IPS-18a (cell line): ENCODE results near the gene AIFM3.

ENCODE experiments used
- H3K27ac ChIP-seq: one replicate; pipeline ENCODE4 v1.5.1; 2013; ENCODE audit warnings: low read length
- H3K27me3 ChIP-seq: one replicate; pipeline ENCODE4 v1.6.1; 2013; ENCODE audit warnings: mild to moderate bottlenecking, low read length; ENCODE audit not compliant: control insufficient read depth, insufficient read depth
- H3K36me3 ChIP-seq: one replicate; pipeline ENCODE4 v1.6.1; 2013; ENCODE audit warnings: low read depth, low read length; ENCODE audit not compliant: control insufficient read depth
- H3K4me1 ChIP-seq: one replicate; pipeline ENCODE4 v1.6.1; 2013; ENCODE audit warnings: low read depth, low read length; ENCODE audit not compliant: control insufficient read depth
- H3K4me3 ChIP-seq: one replicate; pipeline ENCODE4 v1.5.1; 2013; ENCODE audit warnings: low read length
- H3K9ac ChIP-seq: one replicate; pipeline ENCODE4 v1.6.1; 2013; ENCODE audit warnings: mild to moderate bottlenecking, low read length, moderate library complexity
- H3K9me3 ChIP-seq: one replicate; pipeline ENCODE4 v1.6.1; 2013; ENCODE audit warnings: low read depth, low read length; ENCODE audit not compliant: control insufficient read depth

The AIFM3 gene

DNA sequence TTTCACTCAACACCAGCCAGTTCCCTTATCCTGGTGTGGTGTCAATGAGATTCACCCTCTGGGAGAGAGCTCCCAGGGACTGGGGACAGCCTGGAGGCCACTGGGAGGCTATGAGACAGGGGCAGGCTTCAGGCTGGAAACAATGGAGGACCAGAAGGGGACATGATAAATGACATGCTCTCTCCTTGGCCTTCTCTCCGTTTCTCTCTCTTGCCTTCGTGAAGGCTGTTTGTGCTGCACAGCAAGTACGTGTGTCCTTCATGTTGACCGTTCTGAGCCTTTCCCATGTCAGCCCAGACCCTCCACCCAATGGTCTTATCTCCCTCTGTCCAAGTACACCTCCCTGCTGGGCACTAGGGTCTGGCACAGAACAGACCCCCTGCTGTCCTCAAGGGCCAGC is 13.5 kb downstream of the AIFM3 start:
- Histone ChIP-seq H3K36me3 (peaks cover under 1% of the 10 kb centered on the region), H3K9ac (no peak overlapping the region), H3K4me1 (peaks cover 10% of the 10 kb centered on the region), H3K27ac (no peak overlapping the region), H3K27me3 (peaks cover 13% of the 10 kb centered on the region), H3K9me3 (peaks cover 7% of the 10 kb centered on the region), H3K4me3 (no peak overlapping the region)

DNA sequence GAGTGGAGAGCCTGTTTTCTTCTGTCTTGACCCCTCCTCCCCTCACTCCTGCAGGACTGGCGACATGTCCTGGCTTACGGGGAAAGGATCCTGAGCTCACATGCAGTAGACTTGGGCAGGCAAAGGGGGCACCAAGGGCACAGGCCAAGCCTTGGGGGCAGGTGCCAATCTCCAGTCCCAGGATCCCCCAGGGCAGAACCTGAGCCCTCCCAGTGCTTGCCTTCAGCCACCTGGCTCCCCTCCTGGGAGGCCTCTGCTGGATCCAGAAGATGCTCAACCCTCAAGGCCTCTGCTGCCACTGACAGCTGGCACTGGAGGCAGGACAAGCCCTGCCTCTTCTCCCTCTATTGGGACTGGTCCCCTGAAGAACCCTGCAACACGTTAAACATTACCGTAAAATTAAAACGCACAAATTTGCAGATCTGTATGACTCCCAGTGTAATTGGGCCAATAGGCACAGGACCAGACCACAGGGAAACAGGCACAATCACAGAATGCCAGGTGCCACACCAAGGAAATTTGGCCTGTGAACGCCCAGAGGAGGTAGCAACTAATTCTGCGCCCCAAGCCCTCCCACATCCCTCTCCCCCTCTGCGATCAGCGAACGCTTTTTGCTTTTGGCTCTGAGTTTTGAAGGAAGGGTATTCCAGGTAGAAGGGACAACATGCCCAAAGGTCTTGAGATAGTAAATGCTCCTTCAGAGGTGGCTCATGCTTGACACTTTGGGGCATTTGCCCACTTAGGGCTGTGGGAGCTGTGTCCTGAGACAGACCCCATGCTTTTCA is 14.1 kb downstream of the AIFM3 start:
- Histone ChIP-seq H3K27ac (peak overlapping the region; percentile 30), H3K9ac (peak overlapping the region; percentile 75), H3K27me3 (peaks cover 13% of the 10 kb centered on the region), H3K4me1 (peaks cover 10% of the 10 kb centered on the region), H3K36me3 (peaks cover 5% of the 10 kb centered on the region), H3K9me3 (peaks cover 7% of the 10 kb centered on the region), H3K4me3 (peak overlapping the region; percentile 79)

DNA sequence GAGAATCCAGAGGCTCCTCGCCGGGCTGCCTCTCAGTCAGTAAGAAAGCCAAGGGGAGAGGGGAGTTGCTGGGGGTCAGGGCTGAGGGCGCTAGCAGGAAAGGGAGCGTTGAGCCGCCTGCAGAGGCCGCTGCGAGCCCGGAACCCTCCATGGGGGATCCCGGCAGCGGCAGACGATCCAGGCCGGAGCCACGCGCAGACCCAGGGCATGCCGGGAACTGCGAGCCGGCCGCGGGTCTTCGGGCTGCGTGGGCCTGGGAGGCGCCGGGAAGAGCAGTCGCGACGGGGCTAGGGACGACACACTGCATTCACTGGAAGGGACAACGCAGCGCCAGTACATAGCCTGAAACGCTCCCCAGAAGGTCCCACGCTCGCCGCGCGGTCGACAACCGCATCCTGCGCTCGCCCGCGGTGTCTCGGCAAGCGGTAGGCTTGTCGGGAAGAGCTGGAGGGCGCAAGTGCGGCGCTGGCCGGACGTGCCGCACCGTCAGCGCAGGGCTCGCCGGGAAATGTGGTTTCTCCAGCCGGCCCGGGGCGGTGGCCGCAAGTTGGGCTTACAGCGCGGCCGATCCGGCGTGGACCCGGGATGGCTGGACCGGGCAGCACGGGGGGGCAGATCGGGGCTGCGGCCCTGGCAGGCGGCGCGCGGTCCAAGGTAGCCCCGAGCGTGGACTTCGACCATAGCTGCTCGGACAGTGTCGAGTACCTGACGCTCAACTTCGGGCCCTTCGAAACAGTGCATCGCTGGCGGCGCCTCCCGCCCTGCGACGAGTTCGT is 14.9 kb downstream of the AIFM3 start, which contains the start of gene LZTR1:
Gene LZTR1, plus strand, starts transcription at position 511 of the 776 bp plus-strand sequence. Its CDS starts 75 bp downstream, at position 586.
- Histone ChIP-seq H3K9ac (peak within 1 kb of the TSS; percentile 75), H3K27me3 (peaks cover 13% of the 10 kb centered on the region), H3K36me3 (peaks cover 5% of the 10 kb centered on the region), H3K4me1 (peaks cover 10% of the 10 kb centered on the region), H3K27ac (peak within 1 kb of the TSS; percentile 54), H3K4me3 (peak within 1 kb of the TSS; percentile 79), H3K9me3 (peaks cover 7% of the 10 kb centered on the region)

DNA sequence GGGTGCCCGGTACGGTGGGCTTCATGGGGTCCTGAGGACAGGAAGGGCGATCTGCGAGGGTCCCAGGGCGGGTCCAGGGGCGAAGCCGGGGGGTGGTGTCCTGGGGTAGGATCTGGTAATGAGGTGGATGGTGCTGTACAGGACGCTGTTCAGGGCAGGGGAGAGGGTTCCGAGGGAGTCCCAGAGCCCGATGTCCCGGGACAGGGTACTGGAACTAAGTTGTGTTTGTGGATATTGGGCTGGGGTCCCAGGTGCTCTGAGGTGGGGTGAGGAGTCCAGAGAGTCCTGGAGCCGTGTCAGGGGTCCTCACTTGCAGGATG is 15.5 kb downstream of the AIFM3 start:
- peak overlapping the region; percentile 75 for H3K9ac ChIP-seq
- H3K9me3 ChIP-seq, result peaks cover 7% of the 10 kb centered on the region
- H3K27me3 ChIP-seq, result peaks cover 13% of the 10 kb centered on the region
- peak overlapping the region; percentile 79 for H3K4me3 ChIP-seq
- H3K27ac ChIP-seq, result no peak overlapping the region
- peaks cover 5% of the 10 kb centered on the region for H3K36me3 ChIP-seq
- H3K4me1 ChIP-seq, result peaks cover 10% of the 10 kb centered on the region

GRCh38 chr22:20983081-20983771 is 16.2 kb downstream of the AIFM3 start:
- Histone ChIP-seq H3K27me3 (peaks cover 12% of the 10 kb centered on the region), H3K27ac (no peak overlapping the region), H3K9me3 (peaks cover 6% of the 10 kb centered on the region), H3K36me3 (peaks cover 5% of the 10 kb centered on the region), H3K4me1 (peaks cover 10% of the 10 kb centered on the region), H3K9ac (no peak overlapping the region), H3K4me3 (peak overlapping the region; percentile 79)

- no peaks in the 10 kb centered on the region for H3K9me3 ChIP-seq
- H3K9ac ChIP-seq, result no peak overlapping the region
- no peaks in the 10 kb centered on the region for H3K27me3 ChIP-seq
- no peak overlapping the region for H3K27ac ChIP-seq
- H3K4me3 ChIP-seq, result no peak overlapping the region
- peaks cover 10% of the 10 kb centered on the region for H3K4me1 ChIP-seq
- peaks cover 5% of the 10 kb centered on the region for H3K36me3 ChIP-seq
Observed at GRCh38 chr22:20985720-20986119, 18.7 kb downstream of the AIFM3 start.

DNA sequence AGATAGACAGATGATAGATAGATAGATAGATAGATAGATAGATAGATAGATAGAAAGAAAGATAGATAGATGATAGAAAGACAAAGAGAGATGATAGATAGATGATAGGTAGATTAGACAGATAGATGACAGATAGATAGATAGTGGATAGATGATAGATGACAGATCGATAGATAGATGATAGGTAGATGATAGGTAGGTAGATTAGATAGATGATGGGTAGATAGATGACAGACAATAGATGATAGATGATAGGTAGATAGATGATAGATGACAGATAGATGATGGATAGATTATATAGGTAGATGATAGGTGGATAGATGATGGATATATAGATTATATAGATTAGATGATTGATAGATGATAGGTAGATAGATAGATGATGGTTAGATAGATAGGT is 19.3 kb downstream of the AIFM3 start:
- H3K9ac ChIP-seq, result no peak overlapping the region
- H3K9me3 ChIP-seq, result no peaks in the 10 kb centered on the region
- H3K36me3 ChIP-seq, result peaks cover 5% of the 10 kb centered on the region
- no peak overlapping the region for H3K27ac ChIP-seq
- no peak overlapping the region for H3K4me3 ChIP-seq
- no peaks in the 10 kb centered on the region for H3K27me3 ChIP-seq
- H3K4me1 ChIP-seq, result peaks cover 7% of the 10 kb centered on the region

DNA sequence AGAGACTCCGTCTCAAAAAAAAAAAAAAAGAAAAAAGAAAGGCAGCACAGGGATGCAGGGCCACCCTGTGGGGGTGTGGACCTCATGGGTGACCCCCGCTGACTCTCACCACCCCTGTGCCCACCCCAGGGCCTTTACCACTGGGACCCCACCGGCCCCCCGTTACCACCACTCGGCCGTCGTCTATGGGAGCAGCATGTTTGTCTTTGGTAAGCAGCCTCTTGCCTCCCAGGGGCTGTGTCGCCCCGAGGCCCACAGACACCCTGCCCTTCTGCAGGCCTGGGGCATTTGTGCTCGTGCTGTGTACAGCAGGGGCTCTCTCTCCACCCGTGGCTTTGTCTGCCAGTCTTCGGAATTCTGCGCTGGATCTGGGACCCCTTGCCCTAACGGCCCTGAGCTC is 20.3 kb downstream of the AIFM3 start:
- H3K9ac ChIP-seq, result no peak overlapping the region
- peaks cover 5% of the 10 kb centered on the region for H3K36me3 ChIP-seq
- no peaks in the 10 kb centered on the region for H3K27me3 ChIP-seq
- no peak overlapping the region for H3K27ac ChIP-seq
- H3K4me3 ChIP-seq, result no peak overlapping the region
- H3K4me1 ChIP-seq, result peaks cover 4% of the 10 kb centered on the region
- H3K9me3 ChIP-seq, result no peaks in the 10 kb centered on the region

DNA sequence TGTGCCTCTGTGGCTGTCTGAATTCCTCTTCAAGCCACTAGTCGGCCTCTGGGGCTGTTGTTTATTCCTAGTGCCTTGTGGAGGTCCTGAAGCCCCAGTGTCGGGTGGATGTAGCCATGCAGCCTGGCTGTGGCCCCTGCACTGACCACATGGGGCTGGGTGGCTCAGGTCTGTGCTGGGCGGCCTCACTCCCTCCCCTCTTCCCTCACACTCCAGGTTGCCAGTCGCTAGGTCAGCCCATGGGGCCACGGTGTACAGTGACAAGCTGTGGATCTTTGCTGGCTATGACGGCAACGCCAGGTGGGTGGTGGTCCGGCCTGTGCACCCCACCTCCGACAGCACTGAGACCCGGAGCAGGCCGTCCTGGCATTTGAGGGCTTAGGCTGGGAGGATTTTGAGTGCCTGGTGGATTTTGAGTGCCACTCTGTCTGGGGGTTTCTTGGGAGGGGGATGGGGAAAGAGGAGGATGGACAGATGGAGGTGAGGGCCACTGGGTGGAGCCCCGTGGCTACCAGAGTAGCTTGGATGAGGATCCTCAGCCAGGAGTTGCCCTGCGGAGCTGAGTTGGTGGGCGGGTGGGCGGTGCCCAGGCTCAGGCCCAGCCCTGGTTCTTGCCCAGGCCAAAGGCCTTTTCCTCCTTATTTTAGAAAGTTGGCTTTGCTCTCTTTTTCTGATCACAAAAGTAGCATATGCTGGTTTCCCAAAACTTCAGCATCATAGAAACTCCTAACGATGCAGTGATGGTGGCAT is 21.7 kb downstream of the AIFM3 start:
- H3K27me3 ChIP-seq, result no peaks in the 10 kb centered on the region
- H3K9ac ChIP-seq, result no peak overlapping the region
- no peaks in the 10 kb centered on the region for H3K4me1 ChIP-seq
- no peak overlapping the region for H3K4me3 ChIP-seq
- H3K27ac ChIP-seq, result no peak overlapping the region
- H3K36me3 ChIP-seq, result peaks cover 8% of the 10 kb centered on the region
- no peaks in the 10 kb centered on the region for H3K9me3 ChIP-seq

DNA sequence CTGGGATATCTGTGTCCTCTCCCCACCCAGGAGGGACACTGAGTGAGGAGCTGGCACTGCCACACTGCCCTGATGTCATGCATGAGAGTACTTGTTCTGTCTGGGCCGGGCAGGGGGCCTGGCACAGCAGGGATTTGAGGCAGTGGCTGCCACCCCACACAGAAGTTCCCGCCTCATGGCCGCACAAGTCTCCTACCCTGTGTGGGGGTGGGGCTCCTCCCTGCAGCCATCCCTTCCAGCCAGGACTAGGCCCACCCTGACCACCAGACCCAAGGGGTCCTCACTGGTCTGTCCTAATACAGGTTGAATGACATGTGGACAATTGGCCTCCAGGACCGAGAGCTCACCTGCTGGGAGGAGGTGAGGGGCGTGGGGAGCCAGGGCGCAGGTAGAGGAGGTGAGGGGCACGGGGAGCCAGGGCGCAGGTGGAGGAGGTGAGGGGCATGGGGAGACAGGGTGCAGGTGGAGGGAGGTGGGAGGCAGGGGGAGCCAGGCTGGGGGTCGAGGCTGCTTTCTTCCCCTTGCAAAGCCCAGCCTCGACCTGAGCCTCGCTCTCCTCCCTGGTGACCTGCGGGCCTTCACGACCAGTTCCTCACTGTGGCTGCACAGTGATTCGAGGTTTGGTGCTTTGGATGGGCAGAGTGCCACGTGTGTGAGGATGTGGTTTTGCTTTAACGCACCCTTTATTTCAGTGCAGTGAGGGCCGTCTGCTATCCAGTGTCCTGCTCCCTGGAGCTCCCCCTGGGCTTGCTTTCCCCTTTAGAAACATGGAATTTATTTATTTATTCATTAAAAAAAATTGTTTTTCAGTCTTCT is 22.5 kb downstream of the AIFM3 start:
- no peaks in the 10 kb centered on the region for H3K27me3 ChIP-seq
- H3K4me1 ChIP-seq, result no peaks in the 10 kb centered on the region
- no peak overlapping the region for H3K27ac ChIP-seq
- H3K4me3 ChIP-seq, result no peak overlapping the region
- H3K9ac ChIP-seq, result no peak overlapping the region
- peaks cover 8% of the 10 kb centered on the region for H3K36me3 ChIP-seq
- H3K9me3 ChIP-seq, result no peaks in the 10 kb centered on the region
